K562 (cell line): ENCODE measurements around the gene FOXJ3. TPM values are rescaled to one million over a fixed set of nuclear protein-coding genes. Genes with fewer than 3 reads are reported as not detected.

ENCODE experiments used
- ELF1 ChIP-seq: fragments of 200-800 bp; sonication (Bioruptor generic); IDR thresholded peaks from 2 replicates; pipeline ENCODE4 v1.6.1; 2016; ENCODE audit warnings: missing genetic modification characterization, missing compliant biosample characterization
- EP300 ChIP-seq: IDR thresholded peaks from 2 replicates; pipeline ENCODE4 v1.6.1; 2012; ENCODE audit warnings: low read length, improper control_type of control experiment
- HMG20B ChIP-seq: fragments of 250-450 bp; sonication (Bioruptor Pico); IDR thresholded peaks from 2 replicates; pipeline ENCODE4 v1.5.0; 2021; ENCODE audit warnings: mild to moderate bottlenecking
- MAFG ChIP-seq: fragments of 450-650 bp; conservative IDR thresholded peaks from 2 replicates; pipeline ENCODE4 v1.6.1; 2016; ENCODE audit warnings: missing genetic modification characterization, missing compliant biosample characterization
- MNT ChIP-seq, 2 experiments: fragments of 450-650 bp; conservative IDR thresholded peaks; 2 replicates each; pipeline ENCODE4 v1.6.1; 2017; ENCODE audit warnings: mild to moderate bottlenecking in 2 of 2, moderate library complexity in 2 of 2
- RREB1 ChIP-seq: fragments of 250-450 bp; sonication (Bioruptor Pico); IDR thresholded peaks from 2 replicates; pipeline ENCODE4 v1.4.0; 2020
- SLC30A9 ChIP-seq: fragments of 250-450 bp; sonication (Bioruptor Pico); IDR thresholded peaks from 2 replicates; pipeline ENCODE4 v1.8.0; 2022; ENCODE audit warnings: mild to moderate bottlenecking, moderate library complexity
- ZNF134 ChIP-seq: fragments of 250-450 bp; sonication (Bioruptor Pico); conservative IDR thresholded peaks from 2 replicates; pipeline ENCODE4 v1.4.0; 2020
- ZNF707 ChIP-seq: fragments of 250-450 bp; sonication (Bioruptor Pico); conservative IDR thresholded peaks from 2 replicates; pipeline ENCODE4 v1.8.0; 2022; ENCODE audit warnings: inconsistent platforms, mild to moderate bottlenecking, moderate library complexity
- polyA plus RNA-seq, 8 experiments: library from polyadenylated mRNA; depleted of rRNA in 4 of 8; stranded (reverse) in 5 of 8; unstranded in 3 of 8; fragments of >200 nt; fragmentation: Nextera tagmentation in 2 of 8; fragmentation: Illumina TruSeq in 1 of 8; extraction: Ambion mirVana in 2 of 8; extraction: Trizol in 1 of 8; gene quantifications; 2 replicates each; pipeline versions ENCODE4 v1.2.1 to v1.2.3, GENCODE V29; 2011 to 2014; ENCODE audit warnings: inconsistent platforms in 1 of 8, missing spikeins in 1 of 8
- total RNA-seq, 7 experiments: library from RNA; depleted of rRNA in 6 of 7; stranded (reverse); fragments of >200 nt in 6 of 7; fragmentation: Illumina TruSeq in 2 of 7; extraction: Trizol in 2 of 7; gene quantifications; 2 replicates each; pipeline versions ENCODE4 v1.2.1 to v1.2.3, GENCODE V29; 2011 to 2021; ENCODE audit warnings: low replicate concordance in 1 of 7

FOXJ3 gene
- total and polyA plus RNA-seq, 9 of the 15 experiments (the other 6 are each of a cell fraction or from before 2014, with no cell fraction given), result 8.7 to 35.3 (median 23.4) TPM

- TF ChIP-seq RREB1 (CRISPR knock-in tag), result no peak
- no peak for TF ChIP-seq ELF1
- TF ChIP-seq SLC30A9 (CRISPR knock-in tag), result no peak
- peak; percentile 88 for TF ChIP-seq MAFG (tag)
- TF ChIP-seq MNT (conservative IDR thresholded peaks at IDR 0.05), result peak in 1 of 2 experiments; percentile 34; a peak in 1 of 4 replicates
- TF ChIP-seq HMG20B (CRISPR knock-in tag), result no peak
- no peak for TF ChIP-seq ZNF134 (CRISPR knock-in tag)
- TF ChIP-seq EP300, result no peak
- TF ChIP-seq ZNF707, result no peak
These were observed 6.9 kb downstream of the FOXJ3 start (continued) for GRCh38 chr1:42328047-42328625.
